H9 (cell line): ENCODE results near the gene ENPP7. TPM values are rescaled to one million over a fixed set of nuclear protein-coding genes. Genes with fewer than 3 reads are reported as not detected.

Source experiments
- DNase-seq: peaks from one replicate; pipeline ENCODE4 v3.0.0-alpha.2; 2017
- H2AFZ ChIP-seq: one replicate; pipeline ENCODE4 v1.6.1; 2013; ENCODE audit warnings: mild to moderate bottlenecking, low read length, control low read depth, moderate library complexity
- H2AK5ac ChIP-seq: 2 replicates; pipeline ENCODE4 v1.6.1; 2013; ENCODE audit warnings: low read length, control low read depth, mixed read lengths; ENCODE audit not compliant: insufficient read length
- H2BK120ac ChIP-seq: one replicate; pipeline ENCODE4 v1.6.1; 2013; ENCODE audit warnings: low read depth, mild to moderate bottlenecking, low read length, control low read depth, inconsistent platforms; ENCODE audit not compliant: poor library complexity, severe bottlenecking
- H2BK12ac ChIP-seq: 2 replicates; pipeline ENCODE4 v1.6.1; 2013; ENCODE audit warnings: low read length, control low read depth, mixed read lengths, low read depth; ENCODE audit not compliant: insufficient read length
- H2BK15ac ChIP-seq: 2 replicates; pipeline ENCODE4 v1.6.1; 2013; ENCODE audit warnings: low read depth, low read length, control low read depth
- H2BK20ac ChIP-seq: one replicate; pipeline ENCODE4 v1.6.1; 2013; ENCODE audit warnings: low read depth, mild to moderate bottlenecking, low read length, control low read depth, inconsistent platforms; ENCODE audit not compliant: poor library complexity, severe bottlenecking
- H2BK5ac ChIP-seq: 2 replicates; pipeline ENCODE4 v1.6.1; 2013; ENCODE audit warnings: low read length, control low read depth, mixed read lengths; ENCODE audit not compliant: insufficient read length
- H3K14ac ChIP-seq: 2 replicates; pipeline ENCODE4 v1.6.1; 2013; ENCODE audit warnings: low read length, control low read depth; ENCODE audit not compliant: insufficient read depth
- H3K18ac ChIP-seq: 2 replicates; pipeline ENCODE4 v1.6.1; 2013; ENCODE audit warnings: low read depth, mild to moderate bottlenecking, mixed read lengths, low read length, control low read depth; ENCODE audit not compliant: insufficient read length
- H3K23ac ChIP-seq: 2 replicates; pipeline ENCODE4 v1.6.1; 2013; ENCODE audit warnings: low read length, control low read depth, mixed read lengths, low read depth; ENCODE audit not compliant: insufficient read length
- H3K23me2 ChIP-seq: 2 replicates; pipeline ENCODE4 v1.6.1; 2013; ENCODE audit warnings: low read depth, mild to moderate bottlenecking, mixed read lengths, low read length, control low read depth; ENCODE audit not compliant: insufficient read length, poor library complexity, severe bottlenecking
- H3K27ac ChIP-seq: 2 replicates; pipeline ENCODE4 v1.5.1; 2013; ENCODE audit warnings: low read length, control low read depth, mixed read lengths, low read depth; ENCODE audit not compliant: insufficient read length
- H3K27me3 ChIP-seq: 2 replicates; pipeline ENCODE4 v1.6.1; 2013; ENCODE audit warnings: low read length, control low read depth, inconsistent platforms; ENCODE audit not compliant: insufficient read depth
- H3K4ac ChIP-seq: 2 replicates; pipeline ENCODE4 v1.6.1; 2013; ENCODE audit warnings: low read depth, mild to moderate bottlenecking, control low read depth, inconsistent platforms, low read length, moderate library complexity
- H3K4me1 ChIP-seq: 2 replicates; pipeline ENCODE4 v1.6.1; 2013; ENCODE audit warnings: low read length, control low read depth, inconsistent platforms; ENCODE audit not compliant: insufficient read depth
- H3K4me2 ChIP-seq: 2 replicates; pipeline ENCODE4 v1.6.1; 2013; ENCODE audit warnings: low read length, control low read depth, mixed read lengths; ENCODE audit not compliant: insufficient read length, insufficient read depth
- H3K56ac ChIP-seq: 2 replicates; pipeline ENCODE4 v1.6.1; 2013; ENCODE audit warnings: low read depth, mild to moderate bottlenecking, mixed read lengths, low read length, control low read depth; ENCODE audit not compliant: insufficient read length
- H3K79me1 ChIP-seq: 2 replicates; pipeline ENCODE4 v1.6.1; 2013; ENCODE audit warnings: low read depth, mild to moderate bottlenecking, moderate library complexity, low read length, control low read depth, inconsistent platforms; ENCODE audit not compliant: insufficient read depth, poor library complexity, severe bottlenecking
- H3K79me2 ChIP-seq: 2 replicates; pipeline ENCODE4 v1.6.1; 2013; ENCODE audit warnings: low read length, control low read depth, inconsistent platforms; ENCODE audit not compliant: insufficient read depth
- H3K9ac ChIP-seq: 2 replicates; pipeline ENCODE4 v1.6.1; 2013; ENCODE audit warnings: low read length, control low read depth, mixed read lengths; ENCODE audit not compliant: insufficient read length; ENCODE audit errors: extremely low read depth
- H3K9me3 ChIP-seq: one replicate; pipeline ENCODE4 v1.6.1; 2013; ENCODE audit warnings: low read depth, low read length, inconsistent platforms; ENCODE audit not compliant: control insufficient read depth
- H3T11ph ChIP-seq: one replicate; pipeline ENCODE4 v1.6.1; 2013; ENCODE audit warnings: mild to moderate bottlenecking, low read length, control low read depth, inconsistent platforms
- H4K20me1 ChIP-seq: one replicate; pipeline ENCODE4 v1.6.1; 2013; ENCODE audit not compliant: control insufficient read depth, insufficient read length, insufficient read depth
- H4K5ac ChIP-seq: 2 replicates; pipeline ENCODE4 v1.6.1; 2013; ENCODE audit warnings: low read depth, mild to moderate bottlenecking, mixed read lengths, low read length, control low read depth; ENCODE audit not compliant: insufficient read length
- H4K8ac ChIP-seq: replicated peaks from 2 replicates; pipeline ENCODE4 v1.6.1; 2013; ENCODE audit warnings: low read length, control low read depth, mixed read lengths, low read depth; ENCODE audit not compliant: insufficient read length
- H4K91ac ChIP-seq: 2 replicates; pipeline ENCODE4 v1.6.1; 2013; ENCODE audit warnings: low read depth, mild to moderate bottlenecking, moderate library complexity, mixed read lengths, low read length, control low read depth; ENCODE audit not compliant: insufficient read length
- H3K27ac Mint-ChIP-seq, 3 experiments: 2 replicates in 2 of 3; 3 replicates in 1 of 3; pipeline ENCODE4 v1.8.0; 2020 to 2021; ENCODE audit warnings: mixed read lengths in 3 of 3, mild to moderate bottlenecking in 1 of 3, moderate library complexity in 1 of 3
- H3K27me3 Mint-ChIP-seq: 2 replicates; pipeline ENCODE4 v1.8.0; 2021; ENCODE audit warnings: low read depth, mild to moderate bottlenecking, moderate library complexity, mixed read lengths
- H3K36me3 Mint-ChIP-seq, 3 experiments: 2 replicates in 2 of 3; 3 replicates in 1 of 3; pipeline ENCODE4 v1.8.0; 2020 to 2021; ENCODE audit warnings: low read depth in 3 of 3, mixed read lengths in 3 of 3; ENCODE audit not compliant: insufficient read depth in 1 of 3
- H3K4me1 Mint-ChIP-seq, 2 experiments: 2 replicates each; pipeline ENCODE4 v1.8.0; 2020; ENCODE audit warnings: mixed read lengths in 2 of 2
- H3K4me3 Mint-ChIP-seq, 2 experiments: 2 replicates in 1 of 2; 3 replicates in 1 of 2; pipeline ENCODE4 v1.8.0; 2020 to 2021; ENCODE audit warnings: mild to moderate bottlenecking in 2 of 2, mixed read lengths in 2 of 2, moderate library complexity in 1 of 2
- H3K9me3 Mint-ChIP-seq, 2 experiments: 2 replicates in 1 of 2; 3 replicates in 1 of 2; pipeline ENCODE4 v1.8.0; 2020; ENCODE audit warnings: mild to moderate bottlenecking in 2 of 2, mixed read lengths in 2 of 2, moderate library complexity in 1 of 2
- CTCF ChIP-seq: fragments of 200-600 bp; sonication (generic); conservative IDR thresholded peaks from 3 replicates; pipeline ENCODE4 v1.8.0; 2021; ENCODE audit warnings: antibody characterized with exemption, mild to moderate bottlenecking
- WGBS: extraction: QIAGEN DNeasy Blood & Tissue Kit; methylation state at CpG from one replicate; pipeline ENCODE4 v1.1.7; 2013; ENCODE audit warnings: missing lambda C conversion rate, low lambda C conversion rate, mixed read lengths; ENCODE audit not compliant: insufficient read length; ENCODE audit errors: extremely low coverage; 5-methylcytosine and 5-hydroxymethylcytosine counted together
- total RNA-seq: library from RNA; stranded (reverse); gene quantifications from 2 replicates; pipeline ENCODE4 v1.2.1, GENCODE V29; 2021

ENPP7 gene
- total RNA-seq, 1 experiment from 2014 or later, result not detected

- Histone ChIP-seq H3K23me2 (peaks cover 16% of the 10 kb centered on the region), H3K18ac (no peak overlapping the region), H3K9me3 (no peaks in the 10 kb centered on the region), H2BK15ac (no peak overlapping the region), H2BK12ac (no peak overlapping the region), H2AFZ (no peak overlapping the region), H3K79me1 (no peaks in the 10 kb centered on the region), H3K4me1 (peaks cover 2% of the 10 kb centered on the region; the same call in 1 of the 2 replicates), H3K4me2 (no peak overlapping the region), H4K5ac (no peak overlapping the region), H2BK120ac (no peak overlapping the region), H3K27ac (no peak overlapping the region), H3K4ac (no peak overlapping the region), H4K91ac (no peak overlapping the region), H4K8ac (no peak overlapping the region), H2AK5ac (no peak overlapping the region), H3K14ac (no peak overlapping the region), H3K23ac (no peak overlapping the region), H3K79me2 (no peaks in the 10 kb centered on the region), H2BK5ac (no peak overlapping the region), H4K20me1 (peaks cover 5% of the 10 kb centered on the region), H2BK20ac (no peak overlapping the region), H3K56ac (no peak overlapping the region), H3K27me3 (peaks cover 19% of the 10 kb centered on the region), H3K9ac (no peak overlapping the region), H3T11ph (no peak overlapping the region)
- TF ChIP-seq CTCF, result no peak
- no peaks in the 10 kb centered on the region; a peak in 1 of 5 replicates for H3K9me3 Mint-ChIP-seq
- H3K4me1 Mint-ChIP-seq, result peaks cover 12 to 23% of the 10 kb centered on the region in 2 experiments
- H3K4me3 Mint-ChIP-seq, result no peak overlapping the region
- H3K27me3 Mint-ChIP-seq, result peaks cover 89% of the 10 kb centered on the region
- no peak overlapping the region for H3K27ac Mint-ChIP-seq
- no peaks in the 10 kb centered on the region for H3K36me3 Mint-ChIP-seq
- WGBS, result no CpG with 5 or more reads among the region's 5 CpGs
- no peak for DNase-seq
These were observed 12.9 kb downstream of the ENPP7 start for GRCh38 chr17:79743614-79744013.
